GM20000 (cell line): ENCODE data around the gene GTF2IRD1.

ENCODE experiments used
- DNase-seq: peaks from one replicate; pipeline ENCODE4 v3.0.0; 2012; ENCODE audit warnings: low spot score
- CTCF ChIP-seq: IDR thresholded peaks from 2 replicates; pipeline ENCODE4 v1.5.1; 2012; ENCODE audit warnings: mild to moderate bottlenecking, control low read depth; ENCODE audit errors: extremely low read depth, missing control alignments

The GTF2IRD1 gene

GRCh38 chr7:74511345-74511744 lies 57.6 kb downstream of the GTF2IRD1 start:
- DNase-seq, result no peak
- TF ChIP-seq CTCF, result no peak

GRCh38 chr7:74512762-74513161 lies 59.1 kb downstream of the GTF2IRD1 start:
- TF ChIP-seq CTCF, result no peak

GRCh38 chr7:74514131-74514591 lies 60.5 kb downstream of the GTF2IRD1 start:
- TF ChIP-seq CTCF, result no peak

More at GRCh38 chr7:74512762-74513161, 59.1 kb downstream of the GTF2IRD1 start:
- DNase-seq, result no peak

GRCh38 chr7:74515276-74515675 lies 61.6 kb downstream of the GTF2IRD1 start:
- no peak for TF ChIP-seq CTCF
- DNase-seq, result no peak

More at GRCh38 chr7:74514131-74514591, 60.5 kb downstream of the GTF2IRD1 start:
- no peak for DNase-seq

GRCh38 chr7:74516214-74516613 lies 62.5 kb downstream of the GTF2IRD1 start:
- no peak for DNase-seq
- no peak for TF ChIP-seq CTCF

- no peak for DNase-seq
- no peak for TF ChIP-seq CTCF
These were observed 64.3 kb downstream of the GTF2IRD1 start for GRCh38 chr7:74518041-74518440.

GRCh38 chr7:74518654-74519053 lies 64.9 kb downstream of the GTF2IRD1 start:
- no peak for TF ChIP-seq CTCF
- no peak for DNase-seq
